Hematopoietic multipotent progenitor cell treated with erythropoietin and hydrocortisone succinate and interleukin-3 and kit ligand, for 15 days (in vitro differentiated cells): Measurements from ENCODE around the gene LTA.

Experiments used
- DNase-seq: peaks from one replicate; pipeline ENCODE4 v3.0.0-alpha.2; 2015; ENCODE audit warnings: low spot score

LTA gene

DNA sequence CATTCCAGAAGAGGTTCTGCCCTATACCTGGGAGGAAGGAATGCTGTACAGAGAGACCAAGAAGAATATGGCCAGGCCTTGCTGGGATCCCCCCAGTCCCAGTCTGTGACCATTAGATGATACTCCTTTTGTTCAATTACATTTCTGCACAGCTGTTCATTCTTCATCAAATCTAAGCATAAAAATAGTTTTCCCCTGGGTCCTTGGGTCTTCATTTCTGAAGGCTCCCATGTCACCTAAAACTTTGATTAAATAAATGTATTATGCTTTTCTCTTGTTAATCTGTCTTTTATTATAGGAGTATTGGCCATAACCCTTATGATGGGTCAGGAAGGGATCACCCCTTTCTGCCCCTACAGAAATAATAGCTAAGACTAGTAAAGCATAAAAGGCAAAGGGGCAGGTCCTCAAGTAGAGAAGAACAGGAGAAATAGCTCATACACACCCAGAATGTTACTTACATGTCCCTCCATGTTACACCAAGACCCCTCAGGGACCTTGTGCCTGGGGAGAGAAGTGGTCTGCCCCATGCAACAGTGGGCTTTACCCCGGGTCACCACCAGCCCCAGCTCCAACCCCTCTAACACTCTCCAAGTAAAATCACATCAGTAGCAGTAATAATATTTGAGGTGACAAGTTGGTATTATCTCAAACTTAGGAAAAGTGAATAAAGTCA is 2.1 kb upstream of the LTA start:
- no peak for DNase-seq

DNA sequence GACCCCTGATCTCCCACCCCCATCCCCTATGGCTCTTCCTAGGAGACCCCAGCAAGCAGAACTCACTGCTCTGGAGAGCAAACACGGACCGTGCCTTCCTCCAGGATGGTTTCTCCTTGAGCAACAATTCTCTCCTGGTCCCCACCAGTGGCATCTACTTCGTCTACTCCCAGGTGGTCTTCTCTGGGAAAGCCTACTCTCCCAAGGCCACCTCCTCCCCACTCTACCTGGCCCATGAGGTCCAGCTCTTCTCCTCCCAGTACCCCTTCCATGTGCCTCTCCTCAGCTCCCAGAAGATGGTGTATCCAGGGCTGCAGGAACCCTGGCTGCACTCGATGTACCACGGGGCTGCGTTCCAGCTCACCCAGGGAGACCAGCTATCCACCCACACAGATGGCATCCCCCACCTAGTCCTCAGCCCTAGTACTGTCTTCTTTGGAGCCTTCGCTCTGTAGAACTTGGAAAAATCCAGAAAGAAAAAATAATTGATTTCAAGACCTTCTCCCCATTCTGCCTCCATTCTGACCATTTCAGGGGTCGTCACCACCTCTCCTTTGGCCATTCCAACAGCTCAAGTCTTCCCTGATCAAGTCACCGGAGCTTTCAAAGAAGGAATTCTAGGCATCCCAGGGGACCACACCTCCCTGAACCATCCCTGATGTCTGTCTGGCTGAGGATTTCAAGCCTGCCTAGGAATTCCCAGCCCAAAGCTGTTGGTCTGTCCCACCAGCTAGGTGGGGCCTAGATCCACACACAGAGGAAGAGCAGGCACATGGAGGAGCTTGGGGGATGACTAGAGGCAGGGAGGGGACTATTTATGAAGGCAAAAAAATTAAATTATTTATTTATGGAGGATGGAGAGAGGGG is 1.4 kb downstream of the LTA start:
- DNase-seq, result no peak

DNA sequence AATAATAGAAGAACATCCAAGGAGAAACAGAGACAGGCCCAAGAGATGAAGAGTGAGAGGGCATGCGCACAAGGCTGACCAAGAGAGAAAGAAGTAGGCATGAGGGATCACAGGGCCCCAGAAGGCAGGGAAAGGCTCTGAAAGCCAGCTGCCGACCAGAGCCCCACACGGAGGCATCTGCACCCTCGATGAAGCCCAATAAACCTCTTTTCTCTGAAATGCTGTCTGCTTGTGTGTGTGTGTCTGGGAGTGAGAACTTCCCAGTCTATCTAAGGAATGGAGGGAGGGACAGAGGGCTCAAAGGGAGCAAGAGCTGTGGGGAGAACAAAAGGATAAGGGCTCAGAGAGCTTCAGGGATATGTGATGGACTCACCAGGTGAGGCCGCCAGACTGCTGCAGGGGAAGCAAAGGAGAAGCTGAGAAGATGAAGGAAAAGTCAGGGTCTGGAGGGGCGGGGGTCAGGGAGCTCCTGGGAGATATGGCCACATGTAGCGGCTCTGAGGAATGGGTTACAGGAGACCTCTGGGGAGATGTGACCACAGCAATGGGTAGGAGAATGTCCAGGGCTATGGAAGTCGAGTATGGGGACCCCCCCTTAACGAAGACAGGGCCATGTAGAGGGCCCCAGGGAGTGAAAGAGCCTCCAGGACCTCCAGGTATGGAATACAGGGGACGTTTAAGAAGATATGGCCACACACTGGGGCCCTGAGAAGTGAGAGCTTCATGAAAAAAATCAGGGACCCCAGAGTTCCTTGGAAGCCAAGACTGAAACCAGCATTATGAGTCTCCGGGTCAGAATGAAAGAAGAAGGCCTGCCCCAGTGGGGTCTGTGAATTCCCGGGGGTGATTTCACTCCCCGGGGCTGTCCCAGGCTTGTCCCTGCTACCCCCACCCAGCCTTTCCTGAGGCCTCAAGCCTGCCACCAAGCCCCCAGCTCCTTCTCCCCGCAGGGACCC is 2.3 kb downstream of the LTA start:
- no peak for DNase-seq

DNA sequence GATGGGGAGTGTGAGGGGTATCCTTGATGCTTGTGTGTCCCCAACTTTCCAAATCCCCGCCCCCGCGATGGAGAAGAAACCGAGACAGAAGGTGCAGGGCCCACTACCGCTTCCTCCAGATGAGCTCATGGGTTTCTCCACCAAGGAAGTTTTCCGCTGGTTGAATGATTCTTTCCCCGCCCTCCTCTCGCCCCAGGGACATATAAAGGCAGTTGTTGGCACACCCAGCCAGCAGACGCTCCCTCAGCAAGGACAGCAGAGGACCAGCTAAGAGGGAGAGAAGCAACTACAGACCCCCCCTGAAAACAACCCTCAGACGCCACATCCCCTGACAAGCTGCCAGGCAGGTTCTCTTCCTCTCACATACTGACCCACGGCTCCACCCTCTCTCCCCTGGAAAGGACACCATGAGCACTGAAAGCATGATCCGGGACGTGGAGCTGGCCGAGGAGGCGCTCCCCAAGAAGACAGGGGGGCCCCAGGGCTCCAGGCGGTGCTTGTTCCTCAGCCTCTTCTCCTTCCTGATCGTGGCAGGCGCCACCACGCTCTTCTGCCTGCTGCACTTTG is 3.3 kb downstream of the LTA start, which contains the start of gene TNF:
TSS of gene TNF (plus strand) at position 231 of the 567 bp plus-strand sequence. CDS start at position 408, 177 bp downstream.
- no peak for DNase-seq

DNA sequence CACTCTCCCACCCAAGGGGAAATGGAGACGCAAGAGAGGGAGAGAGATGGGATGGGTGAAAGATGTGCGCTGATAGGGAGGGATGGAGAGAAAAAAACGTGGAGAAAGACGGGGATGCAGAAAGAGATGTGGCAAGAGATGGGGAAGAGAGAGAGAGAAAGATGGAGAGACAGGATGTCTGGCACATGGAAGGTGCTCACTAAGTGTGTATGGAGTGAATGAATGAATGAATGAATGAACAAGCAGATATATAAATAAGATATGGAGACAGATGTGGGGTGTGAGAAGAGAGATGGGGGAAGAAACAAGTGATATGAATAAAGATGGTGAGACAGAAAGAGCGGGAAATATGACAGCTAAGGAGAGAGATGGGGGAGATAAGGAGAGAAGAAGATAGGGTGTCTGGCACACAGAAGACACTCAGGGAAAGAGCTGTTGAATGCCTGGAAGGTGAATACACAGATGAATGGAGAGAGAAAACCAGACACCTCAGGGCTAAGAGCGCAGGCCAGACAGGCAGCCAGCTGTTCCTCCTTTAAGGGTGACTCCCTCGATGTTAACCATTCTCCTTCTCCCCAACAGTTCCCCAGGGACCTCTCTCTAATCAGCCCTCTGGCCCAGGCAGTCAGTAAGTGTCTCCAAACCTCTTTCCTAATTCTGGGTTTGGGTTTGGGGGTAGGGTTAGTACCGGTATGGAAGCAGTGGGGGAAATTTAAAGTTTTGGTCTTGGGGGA is 4.0 kb downstream of the LTA start:
- DNase-seq, result no peak

DNA sequence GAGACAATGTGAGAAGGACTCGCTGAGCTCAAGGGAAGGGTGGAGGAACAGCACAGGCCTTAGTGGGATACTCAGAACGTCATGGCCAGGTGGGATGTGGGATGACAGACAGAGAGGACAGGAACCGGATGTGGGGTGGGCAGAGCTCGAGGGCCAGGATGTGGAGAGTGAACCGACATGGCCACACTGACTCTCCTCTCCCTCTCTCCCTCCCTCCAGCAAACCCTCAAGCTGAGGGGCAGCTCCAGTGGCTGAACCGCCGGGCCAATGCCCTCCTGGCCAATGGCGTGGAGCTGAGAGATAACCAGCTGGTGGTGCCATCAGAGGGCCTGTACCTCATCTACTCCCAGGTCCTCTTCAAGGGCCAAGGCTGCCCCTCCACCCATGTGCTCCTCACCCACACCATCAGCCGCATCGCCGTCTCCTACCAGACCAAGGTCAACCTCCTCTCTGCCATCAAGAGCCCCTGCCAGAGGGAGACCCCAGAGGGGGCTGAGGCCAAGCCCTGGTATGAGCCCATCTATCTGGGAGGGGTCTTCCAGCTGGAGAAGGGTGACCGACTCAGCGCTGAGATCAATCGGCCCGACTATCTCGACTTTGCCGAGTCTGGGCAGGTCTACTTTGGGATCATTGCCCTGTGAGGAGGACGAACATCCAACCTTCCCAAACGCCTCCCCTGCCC is 4.9 kb downstream of the LTA start:
- DNase-seq, result no peak

DNA sequence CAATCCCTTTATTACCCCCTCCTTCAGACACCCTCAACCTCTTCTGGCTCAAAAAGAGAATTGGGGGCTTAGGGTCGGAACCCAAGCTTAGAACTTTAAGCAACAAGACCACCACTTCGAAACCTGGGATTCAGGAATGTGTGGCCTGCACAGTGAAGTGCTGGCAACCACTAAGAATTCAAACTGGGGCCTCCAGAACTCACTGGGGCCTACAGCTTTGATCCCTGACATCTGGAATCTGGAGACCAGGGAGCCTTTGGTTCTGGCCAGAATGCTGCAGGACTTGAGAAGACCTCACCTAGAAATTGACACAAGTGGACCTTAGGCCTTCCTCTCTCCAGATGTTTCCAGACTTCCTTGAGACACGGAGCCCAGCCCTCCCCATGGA is 5.5 kb downstream of the LTA start:
- DNase-seq, result no peak

DNA sequence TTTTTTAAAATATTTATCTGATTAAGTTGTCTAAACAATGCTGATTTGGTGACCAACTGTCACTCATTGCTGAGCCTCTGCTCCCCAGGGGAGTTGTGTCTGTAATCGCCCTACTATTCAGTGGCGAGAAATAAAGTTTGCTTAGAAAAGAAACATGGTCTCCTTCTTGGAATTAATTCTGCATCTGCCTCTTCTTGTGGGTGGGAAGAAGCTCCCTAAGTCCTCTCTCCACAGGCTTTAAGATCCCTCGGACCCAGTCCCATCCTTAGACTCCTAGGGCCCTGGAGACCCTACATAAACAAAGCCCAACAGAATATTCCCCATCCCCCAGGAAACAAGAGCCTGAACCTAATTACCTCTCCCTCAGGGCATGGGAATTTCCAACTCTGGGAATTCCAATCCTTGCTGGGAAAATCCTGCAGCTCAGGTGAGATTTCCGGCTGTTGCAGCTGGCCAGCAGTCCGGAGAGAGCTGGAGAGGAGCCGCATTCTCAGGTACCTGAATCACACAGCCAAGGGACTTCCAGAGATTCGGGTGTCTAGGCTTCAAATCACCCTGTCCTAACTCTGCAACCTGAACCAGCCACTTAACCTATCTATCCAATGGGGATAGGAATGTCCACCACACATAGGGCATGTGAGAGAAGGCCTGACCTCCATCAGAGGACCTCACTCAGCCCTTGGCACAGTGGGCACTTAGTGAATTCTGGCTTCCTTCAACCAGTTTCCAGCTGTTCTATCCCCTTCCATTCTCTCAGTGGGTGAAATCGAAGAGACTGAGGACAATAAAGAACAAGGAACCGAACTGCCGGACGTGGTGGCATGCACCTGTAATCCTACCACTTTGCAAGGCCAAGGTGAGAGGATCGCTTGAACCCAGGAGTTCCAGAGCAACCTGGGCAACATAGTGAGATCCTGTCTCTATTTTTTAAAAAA is 6.4 kb downstream of the LTA start:
- no peak for DNase-seq

DNA sequence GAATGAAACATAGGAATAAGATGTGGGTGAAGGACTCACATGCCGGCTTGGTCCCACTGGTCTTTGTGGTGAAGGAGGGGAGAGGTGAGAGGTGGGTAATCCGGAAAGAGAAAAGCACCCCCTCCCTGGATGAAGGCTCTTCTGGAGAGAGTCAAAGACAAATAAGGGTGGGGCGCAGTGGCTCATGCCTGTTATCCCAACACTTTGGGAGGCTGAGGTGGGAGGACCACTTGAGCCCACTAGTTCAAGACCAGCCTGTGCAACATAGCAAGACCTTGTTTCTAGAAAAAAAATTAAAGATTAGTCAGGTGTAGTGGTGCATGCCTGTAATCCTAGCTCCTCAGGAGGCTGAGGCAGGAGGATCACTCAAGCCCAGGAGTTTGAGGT is 7.0 kb downstream of the LTA start:
- no peak for DNase-seq

DNA sequence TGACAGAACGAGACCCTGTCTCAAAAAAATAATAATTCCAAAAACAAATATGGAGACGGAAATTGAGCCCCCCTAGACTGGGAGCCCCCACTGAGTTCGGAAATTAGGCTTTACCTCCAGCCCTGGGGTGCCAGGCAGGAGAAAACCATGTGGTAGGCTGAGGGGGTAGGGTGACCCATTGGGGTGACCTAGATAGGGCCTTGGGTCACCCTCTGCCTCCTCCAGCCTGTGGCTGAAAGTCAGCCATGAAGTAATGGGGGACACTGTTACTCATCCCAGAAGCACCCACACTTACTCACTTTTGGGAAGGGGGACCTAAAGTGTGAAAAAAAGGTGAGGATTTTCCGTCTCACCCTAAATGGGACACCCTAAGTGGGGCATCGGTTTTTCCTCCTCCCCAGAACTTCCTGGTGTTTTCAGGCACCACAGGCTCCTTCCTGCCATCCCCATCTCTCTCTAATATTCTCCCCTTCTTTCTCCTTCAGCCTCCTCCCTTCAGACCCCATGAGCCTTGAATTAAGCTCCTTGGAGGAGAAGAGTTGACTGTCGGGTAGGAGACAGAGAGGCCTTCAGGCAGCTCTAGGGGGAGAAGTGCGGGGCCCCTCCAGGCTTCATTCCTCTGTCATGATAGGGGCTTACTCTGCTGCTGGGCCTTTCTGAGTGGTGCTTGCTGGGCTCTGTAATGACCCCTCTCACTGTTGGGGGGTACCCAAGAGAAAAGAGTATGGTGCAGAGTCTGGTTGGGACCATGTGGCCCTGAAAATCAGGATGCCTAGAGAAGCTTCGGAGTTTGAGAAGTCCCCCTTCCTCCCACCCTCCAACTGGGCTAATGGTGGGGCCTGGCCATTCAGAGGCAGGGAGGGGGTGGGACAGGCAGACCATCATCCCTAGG is 7.7 kb downstream of the LTA start:
- no peak for DNase-seq

DNA sequence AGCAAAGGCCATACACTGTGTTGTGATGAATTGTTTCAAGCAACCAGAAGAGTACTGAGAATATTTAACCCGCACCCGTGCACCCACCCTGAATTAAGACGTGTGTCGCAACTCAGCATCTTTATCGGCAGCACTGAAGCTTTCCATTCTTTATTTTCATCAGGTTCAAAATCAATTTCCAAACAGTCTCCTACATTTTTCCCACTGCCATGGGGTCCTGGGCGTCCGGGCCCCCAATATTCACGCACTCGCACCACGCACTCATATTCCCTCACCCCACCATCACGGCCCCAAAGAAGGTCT is 8.3 kb downstream of the LTA start:
- no peak for DNase-seq

DNA sequence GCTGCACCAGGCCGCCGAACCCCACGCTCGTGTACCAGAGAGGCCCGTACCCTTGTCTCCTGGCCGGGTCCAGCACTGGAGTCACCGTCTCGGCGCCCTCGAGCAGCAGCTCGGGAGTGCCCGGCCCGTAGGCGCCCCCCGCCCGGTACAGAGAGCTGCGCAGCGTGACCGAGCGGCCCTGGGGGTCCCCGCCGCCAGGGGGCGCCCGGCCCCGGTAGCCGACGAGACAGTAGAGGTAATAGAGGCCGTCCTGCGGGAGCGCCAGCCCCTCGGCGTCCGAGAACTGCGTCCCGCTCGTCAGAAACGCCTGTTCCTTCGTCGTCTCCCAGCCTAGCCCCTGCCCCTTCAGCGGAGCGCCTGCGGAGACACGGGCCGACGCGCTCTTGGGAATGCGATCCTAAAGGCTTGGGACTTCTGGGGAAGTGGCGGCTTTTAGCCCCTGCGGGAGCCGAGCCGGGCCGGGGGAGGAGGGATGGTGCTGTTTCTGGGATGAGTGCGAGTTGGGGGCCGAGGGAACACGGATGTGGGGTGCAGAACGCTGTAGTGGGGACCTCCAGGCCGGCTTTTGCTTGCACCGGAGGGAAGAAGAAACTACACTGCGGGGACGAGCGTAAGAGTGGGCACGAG is 8.8 kb downstream of the LTA start:
- DNase-seq, result peak; percentile 77

DNA sequence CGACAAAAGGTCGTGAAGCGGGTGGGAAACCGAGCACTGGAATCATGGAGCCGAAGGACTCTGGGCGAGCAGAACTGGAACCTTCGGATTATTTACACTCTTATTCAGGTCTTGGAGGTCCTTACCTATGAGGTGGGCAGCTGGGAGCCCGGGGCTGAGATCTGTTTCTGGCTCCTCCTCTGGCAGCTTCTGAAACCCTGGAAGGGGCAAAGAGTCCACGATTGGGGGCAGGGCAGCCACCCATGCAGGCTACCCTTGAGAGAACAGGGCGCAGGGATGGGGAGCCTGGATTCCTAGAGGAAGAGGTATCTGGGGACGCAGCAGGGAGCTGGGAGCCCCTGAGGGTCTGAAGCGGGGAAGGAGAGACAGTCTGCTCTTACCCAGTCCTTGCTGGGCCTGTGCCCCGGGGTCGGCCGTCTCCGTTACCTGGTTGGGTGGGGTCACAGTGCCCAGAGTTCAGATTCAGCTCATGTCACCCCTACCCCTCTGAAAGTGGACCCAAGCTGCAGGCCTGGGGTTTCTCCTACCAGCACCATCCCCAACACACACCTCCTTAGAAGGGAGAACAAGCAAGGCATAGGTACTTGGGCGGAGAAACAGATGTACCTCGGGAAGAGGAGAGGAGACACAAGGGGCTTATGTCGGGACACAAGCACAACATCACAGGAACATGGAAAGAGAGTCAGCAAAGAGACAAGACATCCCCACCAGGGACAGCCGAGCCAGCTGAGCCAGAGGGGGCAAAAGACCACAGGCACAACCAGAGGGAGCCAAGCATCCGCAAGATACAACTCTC is 9.5 kb downstream of the LTA start:
- no peak for DNase-seq

DNA sequence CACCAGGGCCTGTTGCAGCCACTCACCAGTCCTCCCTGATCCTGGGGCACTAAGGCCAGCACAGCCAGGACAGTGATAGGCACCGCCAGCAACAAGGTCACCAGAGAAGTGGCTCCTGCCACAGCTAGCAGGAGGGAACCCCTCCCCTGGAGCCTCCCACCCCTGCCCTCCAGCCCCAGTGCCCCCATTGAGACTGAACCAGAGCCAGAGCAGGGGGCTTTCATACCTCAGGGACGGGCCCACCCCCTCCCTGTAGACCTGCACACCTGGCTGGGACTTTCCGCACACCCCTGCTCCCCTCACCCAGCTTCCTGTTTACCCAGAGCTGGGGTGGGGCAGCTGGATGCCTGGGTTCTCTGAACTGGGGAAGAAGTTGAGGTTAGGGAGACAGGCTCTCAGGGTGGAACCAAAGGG is 10.1 kb downstream of the LTA start, which contains the start of gene LTB:
TSS of gene LTB (minus strand) at position 195 of the 414 bp plus-strand sequence. CDS start at position 188, 7 bp downstream.
- DNase-seq, result no peak

DNA sequence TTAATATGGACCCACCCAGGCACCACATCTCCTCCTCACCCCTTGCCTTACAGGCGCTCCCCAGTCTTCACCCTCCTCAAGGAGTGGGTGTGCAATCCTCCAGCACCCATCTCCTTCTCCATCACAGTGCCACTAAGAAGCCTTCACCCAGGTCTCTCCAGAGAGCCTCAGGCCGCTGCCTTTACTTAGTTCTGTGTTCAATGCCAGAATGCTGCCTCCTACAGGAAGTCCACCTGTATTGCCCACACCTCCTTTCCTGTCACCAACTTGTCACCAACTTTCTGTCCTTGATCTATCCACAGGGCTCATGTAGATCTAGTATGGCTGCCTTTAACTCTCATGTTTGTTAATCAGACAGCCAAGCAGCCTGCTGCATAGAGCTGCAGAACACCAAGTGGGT is 13.4 kb downstream of the LTA start:
- peak; percentile 40 for DNase-seq

DNA sequence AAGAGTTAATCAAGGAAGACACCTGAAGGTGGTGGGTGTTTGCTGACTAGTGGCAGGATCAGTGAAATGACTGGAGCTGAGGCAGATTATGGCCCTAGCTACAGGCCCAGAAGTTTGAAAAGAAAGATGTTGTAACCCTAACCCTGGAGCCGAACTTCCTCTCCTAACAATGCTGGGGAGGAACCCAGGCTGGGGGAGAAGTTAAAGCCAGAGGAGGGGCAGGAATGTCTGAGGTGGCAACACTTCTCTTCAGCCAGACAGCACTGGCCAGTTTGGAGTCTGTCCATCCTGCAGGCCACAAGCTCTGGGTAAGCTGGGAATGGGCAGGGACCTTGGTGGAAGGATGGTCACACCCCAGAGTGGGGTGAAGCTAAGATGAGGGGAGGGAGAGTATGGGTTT is 13.9 kb downstream of the LTA start, which contains the start of gene LST1:
TSS of gene LST1 (plus strand) at position 270 of the 400 bp plus-strand sequence. CDS start 1,023 bp downstream, outside the sequence.
- no peak for DNase-seq
